HG02852 (cell line): ENCODE results near the gene FANCD2.
"Not testable (repeated sequence)": the region's sequence is repeated elsewhere in the genome, so short reads cannot be mapped to it uniquely, and the experiment has no call there.

Source experiments
- ATAC-seq: cut with Tn5 transposase; IDR thresholded peaks from one replicate; pipeline ENCODE4 v1.9.1; 2021; ENCODE audit warnings: mild to moderate bottlenecking, moderate library complexity; ENCODE audit not compliant: unreplicated experiment

The FANCD2 gene

GRCh38 chr3:10099041-10099440 is 72.8 kb downstream of the FANCD2 start:
- ATAC-seq: no peak

GRCh38 chr3:10106919-10107318 is 80.7 kb downstream of the FANCD2 start:
- no peak for ATAC-seq

- no peak for ATAC-seq
These were observed 81.9 kb downstream of the FANCD2 start, which contains the start of gene FANCD2OS for GRCh38 chr3:10108091-10108490. Gene FANCD2OS (minus strand): TSS chr3:10108255. CDS start chr3:10104774, 3,481 bp downstream.

- peak; percentile 96 for ATAC-seq
These were observed 89.3 kb downstream of the FANCD2 start, which contains the start of gene BRK1 for GRCh38 chr3:10115326-10116137. Gene BRK1 (plus strand): TSS chr3:10115675. CDS start chr3:10115702, 27 bp downstream.

GRCh38 chr3:10116138-10116460 is 89.9 kb downstream of the FANCD2 start:
- ATAC-seq: peak; percentile 8

- ATAC-seq: no peak
These were observed 90.7 kb downstream of the FANCD2 start for GRCh38 chr3:10116928-10117327.

- no peak for ATAC-seq
These were observed 93.1 kb downstream of the FANCD2 start for GRCh38 chr3:10119376-10119775.

GRCh38 chr3:10121064-10121463 is 94.8 kb downstream of the FANCD2 start:
- no peak for ATAC-seq

GRCh38 chr3:10122724-10123123 is 96.5 kb downstream of the FANCD2 start:
- ATAC-seq: no peak

GRCh38 chr3:10135872-10136271 is 109.6 kb downstream of the FANCD2 start:
- ATAC-seq: not testable (repeated sequence)

GRCh38 chr3:10136426-10137005 is 110.3 kb downstream of the FANCD2 start:
- no peak for ATAC-seq

GRCh38 chr3:10137178-10137577 is 110.9 kb downstream of the FANCD2 start:
- no peak for ATAC-seq

- ATAC-seq: no peak
These were observed 114.8 kb downstream of the FANCD2 start for GRCh38 chr3:10140996-10141546.

- ATAC-seq: no peak
These were observed 116.7 kb downstream of the FANCD2 start for GRCh38 chr3:10142707-10143560.

- no peak for ATAC-seq
These were observed 119.4 kb downstream of the FANCD2 start for GRCh38 chr3:10145685-10146084.

GRCh38 chr3:10149226-10149625 is 123.0 kb downstream of the FANCD2 start:
- no peak for ATAC-seq

GRCh38 chr3:10150987-10151386 is 124.8 kb downstream of the FANCD2 start:
- ATAC-seq: no peak
